Fibroblast of skin of abdomen (primary cell): ENCODE data around the gene CCDC30.
A peak's percentile ranks its signal among the peaks of the same experiment; 100 is the strongest.
"Not testable (repeated sequence)": the region's sequence is repeated elsewhere in the genome, so short reads cannot be mapped to it uniquely, and the experiment has no call there.

Experiments
- DNase-seq: peaks from one replicate; pipeline ENCODE4 v3.0.0-alpha.2; 2013

The CCDC30 gene

DNA sequence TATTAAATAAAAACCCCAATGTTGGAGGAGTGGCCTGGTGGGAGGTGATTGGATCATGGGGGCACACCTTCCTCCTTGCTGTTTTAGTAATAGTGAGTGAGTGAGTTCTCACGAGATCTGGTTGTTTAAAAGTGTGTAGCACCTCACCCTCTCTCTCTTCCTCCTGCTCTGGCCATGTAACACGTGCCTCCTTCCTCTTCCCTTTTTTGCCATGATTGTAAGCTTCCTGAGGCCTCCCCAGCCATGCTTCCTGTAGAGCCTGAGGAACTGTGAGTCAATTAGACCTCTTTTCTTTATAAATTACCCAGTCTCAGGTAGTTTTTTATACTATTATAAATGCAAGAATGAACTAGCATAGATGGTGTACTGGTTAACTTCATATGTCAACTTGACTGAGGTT is 68.0 kb downstream of the CCDC30 start:
- no peak for DNase-seq

DNA sequence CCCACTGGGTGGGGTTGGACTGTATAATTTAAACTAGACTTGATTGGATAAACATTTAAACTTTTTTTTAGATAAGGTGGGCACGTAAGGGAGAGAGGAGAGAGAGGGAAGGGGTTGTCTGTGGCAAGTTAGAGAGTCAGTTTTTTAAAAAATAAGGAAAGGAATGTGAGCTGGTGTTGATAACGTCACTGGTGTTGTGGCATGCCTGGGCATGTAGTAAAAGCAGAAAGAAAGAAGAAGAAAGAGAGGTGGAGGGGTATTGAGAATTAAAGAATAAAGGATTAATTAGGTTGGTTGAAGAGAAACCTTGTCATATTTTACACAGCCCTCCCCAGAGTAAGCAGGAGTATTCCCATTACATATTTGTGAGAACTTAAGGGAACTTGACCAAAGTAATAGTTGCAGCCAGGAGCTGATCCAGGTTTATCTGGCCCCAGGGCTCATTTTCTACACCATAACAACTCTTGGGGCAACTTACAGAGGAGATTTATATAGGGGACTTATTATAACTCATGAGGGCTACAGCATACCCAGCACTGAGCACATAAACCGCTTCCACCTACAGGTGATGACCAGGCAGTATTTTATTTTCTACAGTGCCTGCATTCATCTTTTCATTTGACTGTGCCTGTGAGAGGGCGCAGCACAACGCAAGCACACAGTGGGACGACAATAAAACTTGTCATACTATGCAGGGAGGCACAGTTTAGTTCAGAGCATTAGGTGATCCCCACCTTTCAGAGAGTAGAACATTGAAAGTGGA is 70.2 kb downstream of the CCDC30 start:
- no peak for DNase-seq

DNA sequence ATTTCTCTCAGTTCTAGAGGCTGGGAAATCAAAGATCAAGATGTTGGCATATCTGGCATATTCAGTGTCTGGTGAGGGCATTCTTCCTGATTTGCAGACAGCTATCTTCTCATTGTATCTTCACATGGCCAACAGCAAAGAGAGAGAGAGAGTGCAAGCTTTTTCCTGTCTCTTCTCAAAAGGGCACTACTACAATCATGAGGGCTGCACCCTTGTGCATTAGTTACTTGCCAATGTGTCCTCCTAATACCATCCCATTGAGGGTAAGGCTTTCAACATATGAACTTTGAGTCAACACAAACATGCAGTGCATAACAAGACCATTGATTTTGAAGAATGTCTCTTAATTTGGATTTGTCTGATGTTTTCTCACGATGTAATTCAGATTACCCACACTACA is 78.0 kb downstream of the CCDC30 start:
- DNase-seq: no peak

DNA sequence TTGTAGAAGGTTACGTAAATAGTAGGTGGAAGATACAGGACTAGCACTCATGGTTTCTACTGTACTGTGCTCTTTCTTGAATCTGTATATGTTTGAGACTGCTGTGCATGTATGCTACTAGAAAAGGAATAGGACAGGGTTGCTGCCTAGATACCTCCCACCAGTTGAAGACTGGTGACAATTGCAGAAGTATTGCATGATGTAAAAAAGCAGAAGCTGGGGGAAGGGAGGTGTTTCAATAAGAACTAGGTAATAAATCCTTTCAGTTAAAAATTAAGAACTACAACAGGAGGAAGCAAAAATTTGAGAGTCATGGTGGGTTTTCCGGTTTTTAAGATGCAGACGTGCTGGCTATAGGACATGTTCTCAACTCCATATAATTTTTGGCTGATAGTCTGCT is 88.1 kb downstream of the CCDC30 start:
- DNase-seq: no peak

DNA sequence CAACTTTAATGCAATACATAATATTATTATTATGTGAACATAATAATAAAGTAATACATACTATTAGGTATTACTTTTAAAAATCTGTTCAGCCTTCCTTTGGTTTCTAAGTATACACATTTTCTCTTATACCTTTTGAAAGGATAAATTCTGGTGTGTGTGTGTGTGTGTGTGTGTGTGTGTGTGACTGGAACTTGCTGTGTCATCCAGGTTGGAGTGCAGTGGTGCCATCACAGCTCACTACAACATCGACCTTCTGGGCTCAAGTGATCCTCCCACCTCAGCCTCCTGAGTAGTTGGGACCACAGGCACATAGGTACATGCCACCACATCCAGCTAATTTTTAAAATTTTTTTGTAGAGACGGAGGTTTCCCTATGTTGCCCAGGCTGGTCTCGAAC is 88.5 kb downstream of the CCDC30 start:
- DNase-seq: no peak

DNA sequence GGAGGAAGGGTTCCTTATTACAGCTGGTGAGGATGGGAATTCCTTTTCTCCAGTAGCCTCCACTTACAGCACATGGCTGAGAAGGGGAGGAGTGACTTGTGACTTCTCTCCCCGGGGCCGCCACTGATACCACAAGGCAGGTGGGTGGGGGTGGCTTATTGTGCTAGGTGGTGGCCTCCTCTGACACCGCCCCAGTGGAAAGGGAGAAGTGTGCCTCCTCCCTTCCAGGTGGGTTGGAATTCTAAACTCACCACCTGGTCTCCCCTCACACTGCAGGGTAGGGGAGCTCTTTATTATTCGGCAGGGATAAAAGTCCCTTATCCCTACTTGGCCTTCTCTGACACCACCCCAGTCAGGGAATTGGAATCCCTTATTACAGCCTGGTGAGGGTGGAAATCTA is 89.5 kb downstream of the CCDC30 start:
- no peak for DNase-seq

DNA sequence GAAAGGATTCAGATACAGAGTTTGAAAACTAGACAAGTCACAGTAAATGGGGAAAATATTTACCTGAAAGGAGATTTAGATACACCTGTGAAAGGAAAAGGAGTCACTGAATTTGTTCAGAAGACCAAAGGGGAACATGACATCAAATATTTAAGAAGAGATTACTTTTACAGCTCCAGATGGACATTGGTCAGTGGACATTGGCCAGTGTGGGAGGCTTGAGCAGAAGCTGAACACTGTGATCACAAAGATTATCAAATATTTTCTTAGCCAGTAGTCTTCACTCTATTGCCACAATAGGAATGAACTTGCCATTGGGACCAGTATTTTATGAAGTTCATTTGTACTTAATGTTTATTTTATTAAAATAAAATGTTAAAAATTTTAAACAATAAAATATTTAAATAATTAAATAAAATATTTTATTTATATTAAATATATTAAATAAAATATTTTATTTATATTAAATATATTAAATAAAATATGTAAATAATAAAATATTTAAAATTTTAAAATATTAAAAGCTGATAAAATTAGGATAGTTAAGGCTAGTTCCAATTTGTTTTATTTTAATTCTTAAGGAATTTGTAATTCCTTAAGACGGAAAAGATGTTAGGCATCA is 94.3 kb downstream of the CCDC30 start:
- no peak for DNase-seq

DNA sequence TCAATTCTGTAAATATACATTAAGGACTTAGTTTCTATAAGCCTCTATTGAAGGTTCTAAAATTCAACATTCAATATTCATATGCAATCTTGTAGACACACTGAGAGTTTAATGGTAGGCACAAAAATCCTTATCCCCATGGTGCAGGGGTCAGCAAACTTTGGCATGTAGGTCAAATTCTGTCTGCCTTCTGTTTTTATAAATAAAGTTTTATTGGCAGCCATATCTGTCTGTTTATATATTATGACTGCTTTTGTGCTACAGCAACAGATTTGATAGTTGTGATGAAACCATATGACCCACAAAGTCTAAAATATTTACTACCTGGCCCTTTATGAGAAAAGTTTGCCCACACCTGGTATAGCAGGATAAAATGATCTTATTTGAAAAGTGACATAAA is 104.0 kb downstream of the CCDC30 start:
- no peak for DNase-seq

DNA sequence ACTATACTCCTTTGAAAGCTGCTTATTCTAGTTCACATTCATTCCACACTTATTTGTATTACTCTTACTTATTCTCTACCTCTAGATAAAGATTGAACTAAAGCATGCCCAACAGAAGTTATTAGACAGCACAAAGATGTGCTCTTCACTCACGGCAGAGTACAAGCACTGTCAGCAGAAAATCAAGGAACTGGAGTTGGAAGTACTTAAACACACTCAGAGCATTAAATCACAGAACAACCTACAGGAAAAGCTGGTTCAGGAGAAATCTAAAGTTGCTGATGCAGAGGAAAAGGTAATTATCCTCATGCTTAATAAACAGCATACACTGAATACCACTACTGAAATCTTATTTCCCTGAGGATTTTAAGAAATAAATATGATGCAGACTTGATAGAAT is 113.8 kb downstream of the CCDC30 start:
- DNase-seq: no peak

DNA sequence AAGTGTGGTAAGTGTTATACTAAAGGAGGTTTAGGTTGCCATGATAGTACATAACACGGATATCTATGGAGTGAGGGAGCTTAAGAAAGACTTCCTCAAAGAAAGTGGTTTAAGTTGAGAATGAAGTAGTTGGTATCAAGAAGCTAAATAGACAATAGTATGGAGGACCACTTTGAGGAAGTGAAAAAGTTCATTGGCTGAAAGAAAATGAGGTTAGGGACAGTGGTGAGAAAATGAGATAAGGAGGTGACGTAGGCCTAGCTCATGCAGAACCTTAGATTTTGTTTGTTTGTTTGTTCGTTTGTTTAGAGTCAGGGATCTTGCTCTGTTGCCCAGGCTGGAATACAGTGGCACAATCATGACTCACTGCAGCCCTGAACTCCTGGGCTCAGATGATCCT is 122.9 kb downstream of the CCDC30 start:
- no peak for DNase-seq

DNA sequence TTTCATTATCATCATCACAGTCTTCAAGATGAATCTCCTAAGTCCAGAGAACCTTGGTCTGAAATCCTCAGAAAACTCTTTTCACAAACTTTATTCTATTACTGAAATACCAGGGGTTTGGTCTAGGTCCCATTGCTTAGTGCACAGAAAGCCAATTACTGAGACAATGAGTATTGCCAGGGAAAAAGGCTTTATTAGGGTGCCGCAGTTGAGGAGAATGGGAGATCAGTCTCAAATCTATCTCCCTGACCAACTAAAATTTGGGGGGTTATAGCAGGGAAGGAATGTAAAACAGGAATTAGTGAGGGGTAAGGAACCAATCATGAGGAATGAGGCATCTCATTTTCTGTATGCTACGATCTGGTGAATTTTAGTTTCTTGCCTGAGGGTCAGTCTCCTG is 124.7 kb downstream of the CCDC30 start:
- no peak for DNase-seq

DNA sequence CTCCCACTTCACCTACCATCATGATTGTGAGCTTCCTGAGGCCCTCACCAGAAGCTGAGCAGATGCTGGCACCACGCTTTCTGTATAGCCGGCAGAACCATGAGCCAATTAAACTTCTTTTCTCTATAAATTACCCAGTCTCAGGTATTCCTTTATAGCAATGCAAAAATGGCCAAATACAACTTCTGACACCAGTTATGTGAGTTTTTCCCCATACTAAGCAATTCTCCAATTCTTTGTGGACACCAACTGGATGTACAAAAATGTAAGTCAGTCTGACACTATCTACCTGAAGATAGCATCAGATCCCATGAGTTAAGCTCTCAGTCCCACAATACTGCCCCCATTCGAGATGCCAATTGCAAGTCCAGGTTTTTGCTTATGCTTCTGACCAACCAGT is 129.7 kb downstream of the CCDC30 start:
- no peak for DNase-seq

DNA sequence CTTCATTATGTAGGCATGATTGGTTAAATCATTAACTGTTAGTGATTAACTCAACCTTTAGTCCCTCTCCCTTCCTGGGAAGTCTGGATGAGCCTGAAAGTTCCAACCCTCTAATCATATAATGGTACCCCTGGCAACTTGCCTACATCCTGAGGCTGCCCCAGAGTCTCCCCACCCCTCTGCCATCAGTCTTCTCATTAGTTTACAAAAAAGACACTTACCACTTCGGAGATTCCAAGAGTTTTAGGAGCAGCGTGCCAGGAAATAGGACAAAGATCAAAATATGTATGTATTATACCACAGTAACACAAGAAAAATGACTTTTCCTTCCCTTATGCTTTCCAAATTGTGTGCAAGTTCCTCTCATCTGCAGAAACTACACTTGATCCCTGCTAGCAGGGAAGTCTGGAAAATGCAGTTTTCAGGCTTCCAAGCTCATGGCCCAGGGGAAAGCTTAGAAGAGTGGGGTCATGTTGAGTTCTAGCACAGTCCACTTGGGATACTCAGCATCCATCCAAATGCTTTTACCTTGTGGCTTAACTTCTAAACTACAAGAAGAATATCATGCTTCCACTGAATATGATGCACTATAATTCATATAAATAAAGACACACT is 130.5 kb downstream of the CCDC30 start:
- no peak for DNase-seq

DNA sequence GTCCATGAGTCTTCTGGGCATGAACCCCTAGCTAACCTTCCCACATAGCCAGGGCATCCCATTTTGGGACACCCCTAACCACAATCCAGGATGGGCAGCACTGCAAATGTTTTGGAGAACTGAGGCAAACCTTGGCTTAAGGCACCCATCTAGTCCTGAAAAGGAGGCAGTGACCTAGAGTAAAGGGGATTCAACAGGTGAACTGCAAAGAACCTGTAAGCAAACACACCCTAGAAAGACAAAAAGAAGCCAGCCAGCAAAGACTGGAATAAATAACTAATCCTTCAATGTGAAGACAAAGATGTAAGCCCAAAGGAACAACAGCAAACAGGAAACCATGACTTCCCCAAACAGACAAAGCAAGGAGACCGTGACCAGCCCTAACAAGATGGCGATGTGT is 138.4 kb downstream of the CCDC30 start:
- no peak for DNase-seq

DNA sequence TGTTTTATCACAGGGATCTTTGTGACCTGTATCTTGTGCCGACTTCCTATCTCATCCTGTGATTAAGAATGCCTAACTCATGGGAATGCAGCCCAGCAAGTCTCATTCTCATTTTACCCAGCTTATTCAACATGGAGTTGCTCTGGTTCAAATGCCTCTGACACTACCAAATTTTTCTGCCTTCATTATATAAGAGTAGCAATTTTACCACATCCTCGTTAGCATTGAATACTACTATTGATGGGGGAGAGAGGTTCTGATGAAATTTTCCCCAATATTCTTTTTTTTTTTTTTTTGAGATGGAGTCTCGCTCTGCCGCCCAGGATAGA is 150.7 kb downstream of the CCDC30 start:
- DNase-seq: no peak

DNA sequence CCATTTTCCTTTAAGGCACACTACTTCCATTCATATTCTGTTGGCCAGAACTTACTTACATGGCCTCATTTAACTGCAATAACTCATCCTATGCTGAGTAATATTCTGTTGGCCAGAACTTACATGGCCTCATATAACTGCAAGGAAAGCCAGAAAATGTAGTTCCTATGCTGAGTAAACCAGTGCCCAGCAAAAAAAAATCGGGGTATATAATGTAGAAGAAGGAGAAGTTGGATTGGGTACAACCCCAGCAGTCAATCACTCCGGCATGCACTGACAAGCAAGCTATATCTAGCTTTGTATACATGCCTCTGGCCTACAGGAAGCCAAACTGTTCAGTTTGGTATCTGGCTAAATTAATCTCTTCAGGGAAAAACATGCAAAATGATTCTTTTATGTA is 155.8 kb downstream of the CCDC30 start:
- peak; percentile 16 for DNase-seq

DNA sequence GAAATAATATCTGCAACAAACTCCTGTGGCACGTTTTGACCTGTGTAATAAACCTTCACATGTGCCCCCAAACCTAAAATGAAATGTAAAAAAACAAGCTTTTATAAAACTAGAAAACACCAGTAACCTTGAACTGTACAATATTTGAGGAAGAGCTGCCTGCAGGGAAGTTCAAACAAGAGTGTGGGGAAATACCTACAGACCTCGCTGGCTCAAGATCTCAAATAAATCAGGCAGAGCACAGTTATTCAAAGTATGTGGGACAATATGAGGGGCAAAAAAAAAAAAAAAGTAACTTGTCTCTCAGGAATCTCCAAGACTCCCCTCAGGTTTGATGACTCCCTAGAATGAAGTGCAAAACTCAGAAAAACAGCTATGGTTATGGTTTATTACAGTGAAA is 157.2 kb downstream of the CCDC30 start:
- DNase-seq: peak; percentile 2

DNA sequence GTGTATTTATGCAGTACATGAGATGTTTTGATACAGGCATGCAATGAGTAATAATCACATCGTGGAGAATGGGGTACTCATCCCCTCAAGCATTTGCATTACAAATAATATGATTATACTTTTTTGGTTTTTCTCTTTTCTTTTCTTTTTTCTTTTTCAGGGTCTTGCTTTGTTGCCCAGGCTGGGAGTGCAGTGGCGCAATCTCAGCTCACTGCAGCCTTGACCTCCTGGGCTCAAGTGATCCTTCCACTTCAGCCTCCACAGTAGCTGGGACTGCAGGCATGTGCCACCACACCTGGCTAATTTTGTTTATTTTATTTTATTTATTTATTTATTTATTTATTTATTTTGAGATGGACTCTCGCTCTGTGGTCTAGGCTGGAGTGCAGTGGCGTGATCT is 158.1 kb downstream of the CCDC30 start:
- DNase-seq: not testable (repeated sequence)

DNA sequence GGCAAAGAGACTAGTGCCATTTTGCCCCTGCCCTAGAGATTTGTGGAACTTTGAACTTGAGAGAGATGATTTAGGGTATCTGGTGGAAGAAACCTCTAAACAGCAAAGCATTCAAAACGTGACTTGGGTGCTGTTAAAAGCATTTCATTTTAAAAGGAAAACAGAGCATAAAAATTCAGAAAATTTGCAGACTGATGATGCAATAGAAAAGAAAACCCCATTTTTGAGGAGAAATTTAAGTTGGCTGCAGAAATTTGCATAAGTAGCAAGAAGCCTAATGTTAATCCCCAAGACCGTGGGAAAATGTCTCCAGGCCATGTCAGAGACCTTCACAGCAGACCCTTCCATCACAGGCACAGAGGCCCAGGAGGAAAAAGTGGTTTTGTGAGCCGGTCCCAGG is 164.1 kb downstream of the CCDC30 start:
- not testable (repeated sequence) for DNase-seq

DNA sequence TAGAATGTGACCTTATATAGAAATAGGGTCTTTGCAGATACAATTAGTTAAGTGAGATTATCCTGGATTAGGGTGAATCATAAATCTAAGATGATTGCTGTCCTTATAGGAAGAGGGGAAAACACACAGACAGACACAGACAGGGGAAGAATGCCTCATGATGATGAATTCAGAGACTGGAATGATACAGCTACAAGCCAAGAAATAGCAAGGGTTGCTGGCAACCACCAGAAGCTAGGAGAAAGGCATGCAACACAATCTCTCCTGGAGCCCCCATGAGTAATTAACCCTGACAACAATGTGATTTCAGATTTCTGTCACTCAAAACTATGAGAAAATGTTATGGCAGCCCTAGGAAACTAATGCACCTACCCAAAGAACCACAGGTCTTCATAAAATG is 176.0 kb downstream of the CCDC30 start:
- DNase-seq: peak; percentile 78

DNA sequence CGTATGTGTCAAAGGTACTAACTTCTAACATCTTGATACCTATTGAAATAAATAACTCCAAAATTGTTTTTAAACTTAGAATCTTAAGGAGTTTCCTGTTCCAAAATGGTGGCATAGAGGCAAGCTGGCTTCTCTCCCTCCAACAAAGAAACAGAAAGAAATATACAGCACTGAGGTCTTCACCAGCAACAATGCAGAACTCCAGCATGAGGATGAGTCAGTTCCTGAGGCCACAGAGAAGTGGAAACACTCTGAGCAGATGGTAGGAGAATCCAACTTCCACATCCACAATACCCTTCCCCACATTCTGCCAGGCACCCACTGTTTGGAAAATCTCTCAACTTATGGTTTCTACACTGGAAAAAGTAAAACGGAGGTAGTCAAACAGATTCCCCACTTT is 183.0 kb downstream of the CCDC30 start:
- peak; percentile 12 for DNase-seq

DNA sequence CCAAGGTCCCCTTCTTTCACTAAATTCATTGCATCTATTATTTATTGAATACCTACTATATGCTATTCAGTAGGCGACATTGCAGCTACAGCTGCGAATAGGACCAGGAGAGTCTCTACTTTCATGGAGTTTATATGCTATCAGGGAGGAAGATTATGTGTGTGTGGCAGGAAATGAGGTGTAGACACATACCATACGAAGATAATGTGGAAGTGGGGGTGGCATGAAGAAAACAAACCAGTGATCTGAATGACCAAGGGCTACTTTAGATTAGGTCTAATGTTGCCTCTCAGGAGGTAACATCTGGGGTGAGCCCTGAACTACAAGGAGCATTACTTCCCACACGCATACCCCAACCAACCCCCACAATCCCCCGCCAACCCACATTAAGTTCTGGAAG is 194.1 kb downstream of the CCDC30 start:
- no peak for DNase-seq

DNA sequence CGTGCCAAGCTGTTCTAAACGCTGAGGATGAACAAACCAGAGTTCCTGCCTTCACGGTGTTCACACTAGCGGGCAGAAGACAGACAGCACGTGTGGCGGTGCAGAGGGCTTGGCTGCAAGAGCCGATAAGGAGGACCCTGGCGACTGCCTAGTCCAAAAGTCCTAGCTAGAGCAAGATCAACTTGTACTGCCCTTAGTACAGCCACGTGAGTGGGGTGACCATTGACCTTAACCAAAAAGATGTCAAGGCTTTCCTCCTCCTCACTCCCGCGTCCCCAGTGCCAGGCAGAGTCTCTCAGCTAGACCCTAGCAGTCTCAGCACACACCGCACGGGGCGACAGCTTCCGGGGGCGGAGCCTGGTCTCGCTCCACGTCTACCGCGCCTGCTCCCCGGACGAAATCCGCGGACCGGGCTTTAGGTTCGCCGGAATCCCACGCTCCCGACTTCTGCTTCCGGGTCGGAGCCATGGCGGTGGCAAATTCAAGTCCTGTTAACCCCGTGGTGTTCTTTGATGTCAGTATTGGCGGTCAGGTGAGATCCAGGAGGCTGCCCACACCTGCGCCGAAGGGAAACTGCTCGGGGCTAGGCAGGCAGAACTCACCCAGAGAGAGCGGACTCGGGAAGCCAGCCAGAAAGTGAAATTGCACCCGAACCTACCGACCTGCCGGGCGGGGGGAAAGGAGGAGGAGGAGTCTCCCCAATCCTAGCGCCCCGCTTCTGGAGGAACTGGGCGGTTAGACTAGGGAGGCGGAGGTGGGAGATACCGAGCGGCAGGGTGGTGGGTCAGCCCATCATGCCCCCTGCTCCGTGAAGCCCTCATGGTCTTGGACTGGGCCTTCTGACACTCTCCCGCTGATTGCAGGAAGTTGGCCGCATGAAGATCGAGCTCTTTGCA is 195.1 kb downstream of the CCDC30 start, which contains the start of gene PPIH:
PPIH (plus strand) TSS at position 443 of the 896 bp plus-strand sequence; CDS start at position 467, 24 bp downstream.
- DNase-seq: peak; percentile 90
